ENCODE data around the gene LYPLAL1. TPM values are rescaled to one million over a fixed set of nuclear protein-coding genes. Genes with fewer than 3 reads are reported as not detected.

LYPLAL1 gene
- total and polyA plus RNA-seq, 11 donors = 19.6 to 126 (median 87.2) TPM

- Histone ChIP-seq H3K4me3 (no peak overlapping the region), H3K4me1 (peaks cover 0 to 9% (median 0%) of the 10 kb centered on the region in 12 donors), H3K36me3 (peaks cover 0 to 19% (median 8%) of the 10 kb centered on the region in 9 donors), H3K9me3 (no peaks in the 10 kb centered on the region), H3K27ac (no peak overlapping the region), H3K27me3 (no peaks in the 10 kb centered on the region)
- intact Hi-C loops (cut with DNase I) = loop anchor here in 2 of 10 donors (10.0 kb wide), 2 partner anchors 164 to 344 kb away; no protein-coding TSS in a partner anchor
- WGBS, 4 donors = 63 to 86% (median 82%) methylated on average over 3 of the region's 3 CpGs
- peak; percentile 67 to 90 (median 88) for ATAC-seq
- peak in 2 of 5 donors; percentile 17 to 20 for DNase-seq
- TF ChIP-seq CTCF (IDR thresholded peaks at IDR 0.05) (peak in 4 of 12 donors; percentile 11 to 41 (median 32)), POLR2A (IDR thresholded peaks at IDR 0.05) (no peak)
Observed at GRCh38 chr1:219220945-219221344, 47.3 kb downstream of the LYPLAL1 start.

GRCh38 chr1:219223496-219223895, 49.8 kb downstream of the LYPLAL1 start:
- no peak for DNase-seq
- intact Hi-C loops (cut with DNase I) = loop anchor here in 2 of 10 donors (10.0 kb wide), 2 partner anchors 161 to 341 kb away; no protein-coding TSS in a partner anchor
- peaks cover 0 to 18% (median 6%) of the 10 kb centered on the region in 9 donors for H3K36me3 ChIP-seq
- H3K27ac ChIP-seq = no peak overlapping the region
- H3K4me1 ChIP-seq = peaks cover 0 to 12% (median 0%) of the 10 kb centered on the region in 12 donors
- no peak for ATAC-seq
- H3K9me3 ChIP-seq = no peaks in the 10 kb centered on the region
- no peak overlapping the region for H3K4me3 ChIP-seq
- H3K27me3 ChIP-seq = no peaks in the 10 kb centered on the region
- TF ChIP-seq CTCF (IDR thresholded peaks at IDR 0.05) (no peak), POLR2A (IDR thresholded peaks at IDR 0.05) (no peak)

- H3K4me3 ChIP-seq = no peak overlapping the region
- no peak for ATAC-seq
- TF ChIP-seq POLR2A (IDR thresholded peaks at IDR 0.05) (no peak), CTCF (IDR thresholded peaks at IDR 0.05) (no peak)
- no peak for DNase-seq
- H3K9me3 ChIP-seq = no peaks in the 10 kb centered on the region
- peaks cover 0 to 12% (median 0%) of the 10 kb centered on the region in 12 donors for H3K4me1 ChIP-seq
- no peaks in the 10 kb centered on the region for H3K27me3 ChIP-seq
- H3K27ac ChIP-seq = no peak overlapping the region
- intact Hi-C loops (cut with DNase I) = loop anchor here in 2 of 10 donors (5.0 to 10.0 kb wide), 3 partner anchors 159 to 659 kb away; no protein-coding TSS in a partner anchor
- 70 to 79% (median 78%) methylated on average over 2 of the region's 2 CpGs for WGBS, 4 donors
- H3K36me3 ChIP-seq = peaks cover 0 to 21% (median 6%) of the 10 kb centered on the region in 9 donors
Observed at GRCh38 chr1:219226196-219226595, 52.5 kb downstream of the LYPLAL1 start.

- DNase-seq = no peak
- TF ChIP-seq POLR2A (IDR thresholded peaks at IDR 0.05) (no peak), CTCF (IDR thresholded peaks at IDR 0.05) (no peak)
- Histone ChIP-seq H3K4me3 (no peak overlapping the region), H3K36me3 (peaks cover 0 to 21% (median 6%) of the 10 kb centered on the region in 9 donors), H3K27me3 (no peaks in the 10 kb centered on the region), H3K9me3 (no peaks in the 10 kb centered on the region), H3K27ac (no peak overlapping the region), H3K4me1 (peaks cover 0 to 12% (median 0%) of the 10 kb centered on the region in 12 donors)
- 66 to 79% (median 68%) methylated on average over 4 of the region's 4 CpGs for WGBS, 4 donors
- no peak for ATAC-seq
- intact Hi-C loops (cut with DNase I) = loop anchor here in 2 of 10 donors (5.0 to 10.0 kb wide), 3 partner anchors 157 to 660 kb away; no protein-coding TSS in a partner anchor
Observed at GRCh38 chr1:219227360-219228057, 53.8 kb downstream of the LYPLAL1 start.

Data from heart left ventricle (tissue), 16 donors.